Upper lobe of left lung (tissue), 4 donors: Measurements from ENCODE around the gene CD59.

Source experiments
- EP300 ChIP-seq, 4 donors: sonication (generic); formaldehyde crosslinking; IDR thresholded peaks; one replicate each; pipeline ENCODE4 v1.5.1; 2017; ENCODE audit warnings: antibody characterized with exemption in 4 of 4, control low read depth in 2 of 4
- POLR2A ChIP-seq, 4 donors: fragments of 450-650 bp; IDR thresholded peaks; one replicate each; pipeline ENCODE4 v1.5.1; 2016 to 2017; ENCODE audit warnings: antibody characterized with exemption in 4 of 4, mild to moderate bottlenecking in 2 of 4
- POLR2AphosphoS5 ChIP-seq, 2 donors: sonication (generic); formaldehyde crosslinking; IDR thresholded peaks; one replicate each; pipeline ENCODE4 v1.5.1; 2017; ENCODE audit warnings: antibody characterized with exemption in 2 of 2
- TF ChIP-seq, protein P1 (sequence below), 6 experiments: fragments of 450-650 bp in 4 of 6; fragments of 200-600 bp in 2 of 6; sonication (generic) in 2 of 6; IDR thresholded peaks; one replicate each; pipeline ENCODE4 v1.5.1; 2016 to 2019; ENCODE audit warnings: antibody characterized with exemption in 6 of 6

DNA sequence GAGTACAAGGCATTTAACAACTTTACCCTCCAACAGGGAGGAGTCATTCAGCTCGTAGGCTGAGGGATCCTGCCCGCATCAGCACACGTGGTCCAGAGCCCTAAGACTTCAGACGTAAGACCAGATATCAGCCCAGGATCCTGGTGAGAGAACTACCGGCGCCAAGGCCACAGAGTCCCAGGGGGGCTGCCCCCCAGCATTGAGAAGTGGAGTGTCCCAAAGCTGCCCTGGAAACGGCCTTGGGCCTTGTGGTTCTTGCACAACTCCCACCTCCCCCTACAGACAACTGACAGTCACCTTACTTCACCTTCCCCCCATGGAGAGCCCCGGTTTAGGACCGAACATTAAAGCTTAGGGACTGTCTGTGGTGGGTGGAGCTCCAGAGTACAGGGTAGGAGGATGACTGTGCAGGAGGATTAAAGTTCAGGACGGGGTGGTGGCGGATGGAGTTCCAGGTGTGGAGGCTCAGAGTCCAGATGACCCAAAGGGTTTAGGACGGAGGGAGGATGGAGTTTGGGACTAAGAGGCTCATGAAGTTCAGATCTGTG is 36.6 kb downstream of the CD59 start:
- TF ChIP-seq, protein P1, sequence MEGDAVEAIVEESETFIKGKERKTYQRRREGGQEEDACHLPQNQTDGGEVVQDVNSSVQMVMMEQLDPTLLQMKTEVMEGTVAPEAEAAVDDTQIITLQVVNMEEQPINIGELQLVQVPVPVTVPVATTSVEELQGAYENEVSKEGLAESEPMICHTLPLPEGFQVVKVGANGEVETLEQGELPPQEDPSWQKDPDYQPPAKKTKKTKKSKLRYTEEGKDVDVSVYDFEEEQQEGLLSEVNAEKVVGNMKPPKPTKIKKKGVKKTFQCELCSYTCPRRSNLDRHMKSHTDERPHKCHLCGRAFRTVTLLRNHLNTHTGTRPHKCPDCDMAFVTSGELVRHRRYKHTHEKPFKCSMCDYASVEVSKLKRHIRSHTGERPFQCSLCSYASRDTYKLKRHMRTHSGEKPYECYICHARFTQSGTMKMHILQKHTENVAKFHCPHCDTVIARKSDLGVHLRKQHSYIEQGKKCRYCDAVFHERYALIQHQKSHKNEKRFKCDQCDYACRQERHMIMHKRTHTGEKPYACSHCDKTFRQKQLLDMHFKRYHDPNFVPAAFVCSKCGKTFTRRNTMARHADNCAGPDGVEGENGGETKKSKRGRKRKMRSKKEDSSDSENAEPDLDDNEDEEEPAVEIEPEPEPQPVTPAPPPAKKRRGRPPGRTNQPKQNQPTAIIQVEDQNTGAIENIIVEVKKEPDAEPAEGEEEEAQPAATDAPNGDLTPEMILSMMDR (IDR thresholded peaks at IDR 0.05): no peak
- TF ChIP-seq POLR2AphosphoS5 (IDR thresholded peaks at IDR 0.05) (no peak), POLR2A (IDR thresholded peaks at IDR 0.05) (no peak), EP300 (IDR thresholded peaks at IDR 0.05) (no peak)
